Right lobe of liver (tissue), 6 donors: ENCODE measurements around the gene RBBP4. TPM values are rescaled to one million over a fixed set of nuclear protein-coding genes. Genes with fewer than 3 reads are reported as not detected.
A peak's percentile ranks its signal among the peaks of the same experiment; 100 is the strongest.

Experiments used
- ATAC-seq, 4 donors: fragments of 200-7000 bp; cut with Tn5 transposase; one replicate each; pipeline ENCODE4 v1.9.1; 2020; ENCODE audit warnings: mild to moderate bottlenecking in 4 of 4, moderate library complexity in 4 of 4
- DNase-seq, 3 donors: peaks; one replicate each; pipeline ENCODE4 v3.0.0-alpha.2; 2020
- H3K27ac ChIP-seq, 3 donors: fragments of 200-600 bp; one replicate each; pipeline ENCODE4 v1.8.0; 2022
- H3K27me3 ChIP-seq, 2 donors: fragments of 200-600 bp; one replicate each; pipeline ENCODE4 v1.8.0; 2022
- H3K36me3 ChIP-seq, 4 donors: fragments of 200-600 bp; sonication (generic) in 1 of 4; one replicate each; pipeline versions ENCODE4 v1.5.1 to v1.8.0; 2017 to 2022; ENCODE audit warnings: control low read depth in 1 of 4
- H3K4me1 ChIP-seq, 4 donors: fragments of 200-600 bp; sonication (generic) in 1 of 4; one replicate each; pipeline versions ENCODE4 v1.5.1 to v1.8.0; 2017 to 2022; ENCODE audit warnings: control low read depth in 1 of 4
- H3K4me3 ChIP-seq, 3 donors: fragments of 200-600 bp; one replicate each; pipeline ENCODE4 v1.8.0; 2022
- H3K9me3 ChIP-seq, 4 donors: fragments of 200-600 bp; sonication (generic) in 1 of 4; one replicate each; pipeline versions ENCODE4 v1.5.1 to v1.8.0; 2017 to 2022; ENCODE audit warnings: control low read depth in 1 of 4
- CTCF ChIP-seq, 4 donors: fragments of 200-600 bp in 3 of 4; fragments of 450-650 bp in 1 of 4; IDR thresholded peaks; one replicate each; pipeline versions ENCODE4 v1.5.1 to v1.8.0; 2016 to 2022; ENCODE audit warnings: antibody characterized with exemption in 4 of 4, mild to moderate bottlenecking in 2 of 4
- POLR2A ChIP-seq: fragments of 450-650 bp; IDR thresholded peaks from one replicate; pipeline ENCODE4 v1.6.1; 2017; ENCODE audit warnings: antibody characterized with exemption, mild to moderate bottlenecking
- WGBS: methylation state at CpG from one replicate; pipeline ENCODE4 v1.1.6; 2018; ENCODE audit warnings: low coverage, low lambda C conversion rate; ENCODE audit not compliant: insufficient coverage; ENCODE audit errors: missing lambda C conversion rate; 5-methylcytosine and 5-hydroxymethylcytosine counted together
- intact Hi-C, 2 donors: fragments of 100-400 bp; cut with DNase I; formaldehyde crosslinking; loops; one replicate each; pipeline versions ENCODE4 v1.11.2 to v1.14.1; 2022
- total RNA-seq, 6 experiments: library from RNA; depleted of rRNA in 2 of 6; stranded (reverse); fragments of >200 nt in 2 of 6; fragmentation: NEBNext Ultra II Directional in 3 of 6; extraction: Animal tissue kit (Norgen Biotek cat#: 25700) in 3 of 6; gene quantifications; one replicate each; pipeline versions ENCODE4 v1.1.0 to v1.2.4, GENCODE V29; 2016 to 2023
- donor health status: DM: no; HTN: yes; CAD: no.
- donor health status: DM: no; HTN: no; CAD: no.
- donor health status: DM: no; HTN: no; CAD: no.
- donor health status: DM: no; HTN: yes; CAD: no.
- donor health status: DM: no; HTN: yes; CAD: no.

The RBBP4 gene
- total RNA-seq, 6 experiments from 2014 or later, result 50.1 to 66.1 (median 58.8) TPM

DNA sequence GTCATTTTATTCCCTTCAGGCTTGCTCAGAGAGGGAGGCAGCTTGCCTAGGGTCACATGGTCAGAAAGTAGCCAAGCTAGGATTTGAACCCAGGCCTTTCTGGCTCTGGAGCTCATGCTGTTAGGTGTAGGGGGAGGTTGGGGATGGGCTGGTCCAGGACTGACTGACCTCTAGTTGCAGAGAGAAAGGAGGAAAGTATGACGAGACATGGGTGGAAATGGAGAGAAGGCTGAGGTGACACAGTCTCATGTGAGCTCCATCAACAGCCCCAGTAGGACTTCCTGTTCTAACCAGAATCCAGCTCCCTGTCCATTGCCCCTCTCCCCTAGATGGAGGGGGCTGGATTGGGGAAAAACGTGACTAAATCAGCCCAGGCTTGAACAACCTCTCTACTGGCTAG is 67.0 kb downstream of the RBBP4 start:
- WGBS, result 86% methylated on average over 1 of the region's 2 CpGs
- intact Hi-C loops, result no loop called here
- no peak for DNase-seq
- H3K36me3 ChIP-seq, result no peaks in the 10 kb centered on the region
- no peak for TF ChIP-seq POLR2A
- no peak for ATAC-seq
- H3K4me1 ChIP-seq, result peaks cover 0 to 4% (median 0%) of the 10 kb centered on the region in 4 donors
- H3K27ac ChIP-seq, result no peak overlapping the region
- no peak overlapping the region for H3K4me3 ChIP-seq
- no peaks in the 10 kb centered on the region for H3K9me3 ChIP-seq
- H3K27me3 ChIP-seq, result no peaks in the 10 kb centered on the region

- intact Hi-C loops, result no loop called here
- ATAC-seq, result no peak
- 100% methylated on average over 1 of the region's 1 CpG for WGBS
Measured at GRCh38 chr1:32718527-32718926, 67.5 kb downstream of the RBBP4 start.

DNA sequence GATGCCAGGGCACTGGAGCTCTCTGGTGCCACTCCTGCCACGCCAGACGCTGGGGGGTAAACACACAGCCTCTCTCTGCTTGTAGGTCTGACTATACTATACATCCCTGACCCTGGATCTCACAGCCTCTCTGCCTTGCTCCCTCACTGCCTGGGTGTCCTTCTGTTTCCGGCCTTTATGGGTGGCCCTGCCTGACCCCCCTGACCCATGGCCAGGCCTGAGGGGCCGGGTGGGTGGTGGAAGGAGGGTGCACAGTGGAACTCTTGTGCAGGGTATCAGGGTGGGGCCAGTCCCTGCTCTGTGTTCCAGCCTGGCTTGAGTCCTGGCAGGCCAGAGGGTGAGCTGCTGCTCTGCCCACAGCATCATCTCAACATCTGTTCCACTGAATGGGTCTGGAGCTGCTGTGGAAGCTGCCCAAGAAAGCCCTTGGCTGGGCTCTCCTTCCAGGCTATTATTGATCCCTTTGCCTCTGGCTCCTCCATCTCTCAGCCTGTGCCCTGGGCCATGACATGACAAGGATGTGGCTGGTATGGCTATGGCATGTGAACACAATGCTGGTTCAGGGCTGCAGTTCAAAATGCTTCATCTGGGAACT is 68.8 kb downstream of the RBBP4 start:
- DNase-seq, result no peak
- Histone ChIP-seq H3K27me3 (no peaks in the 10 kb centered on the region), H3K4me3 (no peak overlapping the region), H3K27ac (no peak overlapping the region), H3K36me3 (no peaks in the 10 kb centered on the region), H3K9me3 (no peaks in the 10 kb centered on the region), H3K4me1 (peaks cover 0 to 4% (median 0%) of the 10 kb centered on the region in 4 donors)
- ATAC-seq, result no peak
- intact Hi-C loops, result no loop called here
- TF ChIP-seq CTCF (IDR thresholded peaks at IDR 0.05) (no peak), POLR2A (no peak)
- WGBS, result no CpG with 5 or more reads among the region's 4 CpGs

More at GRCh38 chr1:32718527-32718926, 67.5 kb downstream of the RBBP4 start:
- Histone ChIP-seq H3K36me3 (no peaks in the 10 kb centered on the region), H3K4me3 (no peak overlapping the region), H3K9me3 (no peaks in the 10 kb centered on the region), H3K27me3 (no peaks in the 10 kb centered on the region), H3K4me1 (peaks cover 0 to 4% (median 0%) of the 10 kb centered on the region in 4 donors), H3K27ac (no peak overlapping the region)
- DNase-seq, result no peak
- TF ChIP-seq POLR2A (no peak), CTCF (IDR thresholded peaks at IDR 0.05) (no peak)

- TF ChIP-seq CTCF (IDR thresholded peaks at IDR 0.05), result no peak
- TF ChIP-seq POLR2A, result no peak
- Histone ChIP-seq H3K27ac (no peak overlapping the region), H3K9me3 (no peaks in the 10 kb centered on the region), H3K27me3 (no peaks in the 10 kb centered on the region), H3K4me1 (peaks cover 0 to 3% (median 0%) of the 10 kb centered on the region in 4 donors), H3K4me3 (no peak overlapping the region), H3K36me3 (no peaks in the 10 kb centered on the region)
- intact Hi-C loops, result no loop called here
- peak in 1 of 3 donors; percentile 35 for DNase-seq
- ATAC-seq, result peak; percentile 38 to 72 (median 50)
- WGBS, result 48% methylated on average over 4 of the region's 14 CpGs
Measured at GRCh38 chr1:32724678-32725614, 73.9 kb downstream of the RBBP4 start.

DNA sequence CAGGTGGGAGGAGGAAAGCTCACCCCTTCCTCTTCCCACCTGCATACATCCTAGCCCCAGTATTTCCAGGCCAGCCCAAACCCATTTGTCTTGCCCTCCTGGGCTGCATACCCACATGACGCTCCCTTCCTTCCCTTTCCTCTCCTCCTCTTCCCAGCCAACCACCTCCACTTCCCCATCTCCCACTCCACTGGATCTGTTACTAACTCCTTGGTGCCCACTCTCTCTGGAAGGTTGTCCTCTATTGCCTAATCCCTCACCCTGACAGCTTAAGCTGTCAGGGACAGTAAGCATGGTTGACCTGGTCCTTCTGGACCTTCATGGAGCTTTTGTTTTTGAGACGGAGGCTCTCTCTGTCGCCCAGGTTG is 74.6 kb downstream of the RBBP4 start:
- Histone ChIP-seq H3K27ac (no peak overlapping the region), H3K4me3 (no peak overlapping the region), H3K4me1 (peaks cover 0 to 3% (median 0%) of the 10 kb centered on the region in 4 donors), H3K27me3 (no peaks in the 10 kb centered on the region), H3K36me3 (no peaks in the 10 kb centered on the region), H3K9me3 (no peaks in the 10 kb centered on the region)
- DNase-seq (no peak), ATAC-seq (no peak)
- WGBS, result 87% methylated on average over 3 of the region's 3 CpGs
- no peak for TF ChIP-seq CTCF (IDR thresholded peaks at IDR 0.05)
- no peak for TF ChIP-seq POLR2A
- intact Hi-C loops, result no loop called here
